GM23338 (cell line): ENCODE results near the gene AHDC1. TPM values are rescaled to one million over a fixed set of nuclear protein-coding genes. Genes with fewer than 3 reads are reported as not detected.
A peak's percentile ranks its signal among the peaks of the same experiment; 100 is the strongest.

Source experiments
- ATAC-seq: fragments of 200-7000 bp; cut with Tn5 transposase; 3 replicates; pipeline ENCODE4 v1.9.1; 2020
- DNase-seq: peaks from one replicate; pipeline ENCODE4 v3.0.0-alpha.2; 2015; ENCODE audit warnings: low spot score
- H2AFZ ChIP-seq: fragments of 200-600 bp; sonication (generic); 2 replicates; pipeline ENCODE4 v1.8.0; 2016; ENCODE audit warnings: antibody characterized with exemption, mild to moderate bottlenecking, moderate library complexity
- H3F3A ChIP-seq: fragments of 200-600 bp; sonication (generic); replicated peaks from 2 replicates; pipeline ENCODE4 v1.8.0; 2017; ENCODE audit warnings: antibody characterized with exemption, mixed run types, low read depth
- H3K27ac ChIP-seq: fragments of 200-600 bp; sonication (generic); 2 replicates; pipeline ENCODE4 v1.6.1; 2016; ENCODE audit warnings: low read depth
- H3K27me3 ChIP-seq: fragments of 200-600 bp; sonication (generic); 2 replicates; pipeline ENCODE4 v1.8.0; 2016; ENCODE audit warnings: mild to moderate bottlenecking, mixed run types, moderate library complexity; ENCODE audit not compliant: insufficient read depth
- H3K36me3 ChIP-seq: fragments of 200-600 bp; sonication (generic); 2 replicates; pipeline ENCODE4 v1.8.0; 2016; ENCODE audit warnings: mild to moderate bottlenecking; ENCODE audit not compliant: insufficient read depth
- H3K4me1 ChIP-seq: fragments of 200-600 bp; sonication (generic); 2 replicates; pipeline ENCODE4 v1.8.0; 2016; ENCODE audit warnings: mild to moderate bottlenecking, moderate library complexity; ENCODE audit not compliant: insufficient read depth
- H3K4me2 ChIP-seq: fragments of 200-600 bp; sonication (generic); 2 replicates; pipeline ENCODE4 v1.7.1; 2017; ENCODE audit warnings: mixed run types
- H3K4me3 ChIP-seq: fragments of 200-600 bp; sonication (generic); 2 replicates; pipeline ENCODE4 v1.6.1; 2016; ENCODE audit warnings: mixed run types
- H3K79me2 ChIP-seq: fragments of 200-600 bp; sonication (generic); replicated peaks from 2 replicates; pipeline ENCODE4 v1.8.0; 2017; ENCODE audit warnings: mild to moderate bottlenecking; ENCODE audit not compliant: insufficient read depth
- H3K9me2 ChIP-seq: fragments of 200-600 bp; sonication (generic); 2 replicates; pipeline ENCODE4 v1.8.0; 2017; ENCODE audit not compliant: insufficient read depth
- H4K20me1 ChIP-seq: fragments of 200-600 bp; sonication (generic); replicated peaks from 2 replicates; pipeline ENCODE4 v1.8.0; 2017; ENCODE audit warnings: mild to moderate bottlenecking; ENCODE audit not compliant: insufficient read depth
- H3K27ac Mint-ChIP-seq: 2 replicates; pipeline ENCODE4 v1.8.0; 2020; ENCODE audit warnings: inconsistent platforms, mild to moderate bottlenecking, moderate library complexity, mixed read lengths
- H3K27me3 Mint-ChIP-seq: 3 replicates; pipeline ENCODE4 v1.8.0; 2022; ENCODE audit warnings: low read depth, mild to moderate bottlenecking, moderate library complexity, mixed read lengths, inconsistent platforms; ENCODE audit not compliant: insufficient read depth, poor library complexity
- H3K36me3 Mint-ChIP-seq: 3 replicates; pipeline ENCODE4 v1.8.0; 2021; ENCODE audit warnings: low read depth, mild to moderate bottlenecking, inconsistent platforms, moderate library complexity, mixed read lengths
- H3K4me1 Mint-ChIP-seq: 3 replicates; pipeline ENCODE4 v1.8.0; 2020; ENCODE audit warnings: mild to moderate bottlenecking, inconsistent platforms, mixed read lengths
- H3K4me3 Mint-ChIP-seq: 3 replicates; pipeline ENCODE4 v1.8.0; 2021; ENCODE audit warnings: moderate library complexity, mild to moderate bottlenecking, inconsistent platforms, mixed read lengths
- H3K9me3 Mint-ChIP-seq: 3 replicates; pipeline ENCODE4 v1.8.0; 2020; ENCODE audit warnings: moderate library complexity, mild to moderate bottlenecking, inconsistent platforms, mixed read lengths
- CREB1 ChIP-seq: fragments of 250-450 bp; sonication (Bioruptor Pico); IDR thresholded peaks from 2 replicates; pipeline ENCODE4 v1.5.0; 2020; ENCODE audit warnings: low read depth, mild to moderate bottlenecking, moderate library complexity
- EZH2 ChIP-seq: fragments of 200-600 bp; sonication (generic); IDR thresholded peaks from one replicate; pipeline ENCODE4 v1.8.0; 2017; ENCODE audit warnings: antibody characterized with exemption, mild to moderate bottlenecking, low read depth; ENCODE audit not compliant: unreplicated experiment
- EZH2phosphoT487 ChIP-seq: fragments of 200-600 bp; sonication (generic); IDR thresholded peaks from one replicate; pipeline ENCODE4 v1.8.1; 2018; ENCODE audit warnings: antibody characterized with exemption; ENCODE audit not compliant: unreplicated experiment
- JUNB ChIP-seq: IDR thresholded peaks from one replicate; pipeline ENCODE4 v1.6.1; 2016; ENCODE audit warnings: antibody characterized with exemption; ENCODE audit not compliant: unreplicated experiment
- NANOG ChIP-seq: IDR thresholded peaks from 2 replicates; pipeline ENCODE4 v1.6.1; 2016; ENCODE audit warnings: antibody characterized with exemption, borderline replicate concordance
- POLR2AphosphoS5 ChIP-seq: IDR thresholded peaks from 2 replicates; pipeline ENCODE4 v1.6.1; 2016; ENCODE audit warnings: antibody characterized with exemption, low read depth
- STAT1 ChIP-seq: IDR thresholded peaks from one replicate; pipeline ENCODE4 v1.6.1; 2016; ENCODE audit warnings: antibody characterized with exemption; ENCODE audit not compliant: unreplicated experiment
- ZNF114 ChIP-seq: fragments of 250-450 bp; sonication (Bioruptor Pico); IDR thresholded peaks from 2 replicates; pipeline ENCODE4 v1.5.0; 2020; ENCODE audit warnings: mild to moderate bottlenecking, moderate library complexity
- ZNF331 ChIP-seq: fragments of 250-450 bp; sonication (Bioruptor Pico); IDR thresholded peaks from 2 replicates; pipeline ENCODE4 v1.5.0; 2020; ENCODE audit warnings: low read depth, mild to moderate bottlenecking, moderate library complexity
- polyA plus RNA-seq: library from polyadenylated mRNA; unstranded; fragments of >200 nt; fragmentation: Nextera tagmentation; extraction: Ambion mirVana; gene quantifications from 2 replicates; pipeline ENCODE4 v1.2.1, GENCODE V29; 2016
- total RNA-seq: library from RNA; depleted of rRNA; stranded (reverse); fragments of >200 nt; shearing (Covaris generic); gene quantifications from 2 replicates; pipeline ENCODE4 v1.2.3, GENCODE V29; 2014
- TF ChIP-seq, protein P1 (sequence below): fragments of 250-450 bp; sonication (Bioruptor Pico); IDR thresholded peaks from 2 replicates; pipeline ENCODE4 v1.5.0; 2020; ENCODE audit warnings: mild to moderate bottlenecking, moderate library complexity
- TF ChIP-seq, protein P2 (sequence below): IDR thresholded peaks from 2 replicates; pipeline ENCODE4 v1.6.1; 2016; ENCODE audit warnings: antibody characterized with exemption
- TF ChIP-seq, protein P3 (sequence below), 2 experiments: fragments of 200-600 bp in 1 of 2; sonication (generic) in 1 of 2; conservative IDR thresholded peaks; 2 replicates each; pipeline versions ENCODE4 v1.5.1 to v1.6.1; 2016 to 2017; ENCODE audit warnings: antibody characterized with exemption in 2 of 2, low read depth in 2 of 2, mild to moderate bottlenecking in 2 of 2, moderate library complexity in 1 of 2
- TF ChIP-seq, protein P4 (sequence below): IDR thresholded peaks from one replicate; pipeline ENCODE4 v1.6.1; 2018; ENCODE audit warnings: antibody characterized with exemption; ENCODE audit not compliant: unreplicated experiment

The AHDC1 gene
- total and polyA plus RNA-seq, 2 experiments from 2014 or later = 8.3 to 22.2 TPM

DNA sequence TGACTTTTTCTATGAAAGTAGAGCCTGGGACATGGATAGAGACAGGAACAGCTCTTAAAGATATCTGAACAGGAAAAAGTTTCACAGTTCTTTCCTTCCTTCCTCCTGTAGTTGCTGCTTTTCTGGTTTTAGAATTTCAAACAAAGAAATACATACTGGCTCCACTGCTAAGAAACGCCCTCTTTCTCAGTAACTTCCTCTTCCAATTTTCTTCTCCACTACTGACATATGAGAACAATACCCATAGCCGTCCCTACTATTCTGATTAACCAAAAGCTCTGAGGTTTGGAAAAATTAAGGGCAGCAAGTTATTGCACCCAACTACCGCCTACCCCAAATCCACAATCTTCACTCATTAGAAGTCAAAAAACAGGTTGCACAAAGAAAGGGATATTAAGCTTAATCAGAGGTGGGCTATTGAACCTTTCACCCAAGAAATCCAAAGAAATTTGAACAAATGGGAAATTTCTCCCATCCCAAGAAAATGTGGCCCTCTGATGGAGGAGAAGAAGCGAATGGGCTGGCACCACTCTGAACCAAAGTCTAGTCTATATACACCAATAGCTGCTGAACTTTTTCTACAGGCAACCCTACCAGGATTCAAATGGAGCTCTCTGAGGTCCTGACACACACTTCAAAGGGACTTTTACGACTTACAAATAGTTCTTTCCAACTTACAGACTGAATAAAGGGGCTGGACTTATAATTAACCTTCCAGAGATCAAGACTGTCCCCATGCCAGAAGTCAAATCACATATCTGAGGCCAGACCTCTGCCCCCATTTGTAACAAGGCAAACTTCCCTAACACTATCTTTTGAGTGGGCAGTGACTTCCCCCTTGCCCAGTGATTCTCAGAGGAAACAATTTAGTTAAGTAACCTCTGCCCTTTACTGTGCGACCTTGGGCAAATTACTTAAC lies 115.7 kb downstream of the AHDC1 start:
- no peak for ATAC-seq
- peaks cover 13% of the 10 kb centered on the region for H3K4me1 ChIP-seq
- peaks cover 33% of the 10 kb centered on the region for H3K4me1 Mint-ChIP-seq
- H3K27ac ChIP-seq = no peak overlapping the region
- H3K4me3 ChIP-seq = peak overlapping the region; percentile 87
- H3K9me2 ChIP-seq = no peaks in the 10 kb centered on the region
- H3K27me3 ChIP-seq = no peaks in the 10 kb centered on the region
- DNase-seq = peak; percentile 30
- H2AFZ ChIP-seq = no peak overlapping the region
- peak overlapping the region; percentile 88 for H3K4me3 Mint-ChIP-seq
- peaks cover 10% of the 10 kb centered on the region for H3F3A ChIP-seq
- H3K27me3 Mint-ChIP-seq = peaks cover 10% of the 10 kb centered on the region
- H3K4me2 ChIP-seq = peak overlapping the region; percentile 93
- H3K27ac Mint-ChIP-seq = no peak overlapping the region
- no peaks in the 10 kb centered on the region for H3K36me3 ChIP-seq
- H3K79me2 ChIP-seq = peaks cover 62% of the 10 kb centered on the region
- no peak for TF ChIP-seq JUNB
- TF ChIP-seq NANOG = no peak
- TF ChIP-seq ZNF331 (CRISPR knock-in tag) = no peak
- TF ChIP-seq, protein P1, sequence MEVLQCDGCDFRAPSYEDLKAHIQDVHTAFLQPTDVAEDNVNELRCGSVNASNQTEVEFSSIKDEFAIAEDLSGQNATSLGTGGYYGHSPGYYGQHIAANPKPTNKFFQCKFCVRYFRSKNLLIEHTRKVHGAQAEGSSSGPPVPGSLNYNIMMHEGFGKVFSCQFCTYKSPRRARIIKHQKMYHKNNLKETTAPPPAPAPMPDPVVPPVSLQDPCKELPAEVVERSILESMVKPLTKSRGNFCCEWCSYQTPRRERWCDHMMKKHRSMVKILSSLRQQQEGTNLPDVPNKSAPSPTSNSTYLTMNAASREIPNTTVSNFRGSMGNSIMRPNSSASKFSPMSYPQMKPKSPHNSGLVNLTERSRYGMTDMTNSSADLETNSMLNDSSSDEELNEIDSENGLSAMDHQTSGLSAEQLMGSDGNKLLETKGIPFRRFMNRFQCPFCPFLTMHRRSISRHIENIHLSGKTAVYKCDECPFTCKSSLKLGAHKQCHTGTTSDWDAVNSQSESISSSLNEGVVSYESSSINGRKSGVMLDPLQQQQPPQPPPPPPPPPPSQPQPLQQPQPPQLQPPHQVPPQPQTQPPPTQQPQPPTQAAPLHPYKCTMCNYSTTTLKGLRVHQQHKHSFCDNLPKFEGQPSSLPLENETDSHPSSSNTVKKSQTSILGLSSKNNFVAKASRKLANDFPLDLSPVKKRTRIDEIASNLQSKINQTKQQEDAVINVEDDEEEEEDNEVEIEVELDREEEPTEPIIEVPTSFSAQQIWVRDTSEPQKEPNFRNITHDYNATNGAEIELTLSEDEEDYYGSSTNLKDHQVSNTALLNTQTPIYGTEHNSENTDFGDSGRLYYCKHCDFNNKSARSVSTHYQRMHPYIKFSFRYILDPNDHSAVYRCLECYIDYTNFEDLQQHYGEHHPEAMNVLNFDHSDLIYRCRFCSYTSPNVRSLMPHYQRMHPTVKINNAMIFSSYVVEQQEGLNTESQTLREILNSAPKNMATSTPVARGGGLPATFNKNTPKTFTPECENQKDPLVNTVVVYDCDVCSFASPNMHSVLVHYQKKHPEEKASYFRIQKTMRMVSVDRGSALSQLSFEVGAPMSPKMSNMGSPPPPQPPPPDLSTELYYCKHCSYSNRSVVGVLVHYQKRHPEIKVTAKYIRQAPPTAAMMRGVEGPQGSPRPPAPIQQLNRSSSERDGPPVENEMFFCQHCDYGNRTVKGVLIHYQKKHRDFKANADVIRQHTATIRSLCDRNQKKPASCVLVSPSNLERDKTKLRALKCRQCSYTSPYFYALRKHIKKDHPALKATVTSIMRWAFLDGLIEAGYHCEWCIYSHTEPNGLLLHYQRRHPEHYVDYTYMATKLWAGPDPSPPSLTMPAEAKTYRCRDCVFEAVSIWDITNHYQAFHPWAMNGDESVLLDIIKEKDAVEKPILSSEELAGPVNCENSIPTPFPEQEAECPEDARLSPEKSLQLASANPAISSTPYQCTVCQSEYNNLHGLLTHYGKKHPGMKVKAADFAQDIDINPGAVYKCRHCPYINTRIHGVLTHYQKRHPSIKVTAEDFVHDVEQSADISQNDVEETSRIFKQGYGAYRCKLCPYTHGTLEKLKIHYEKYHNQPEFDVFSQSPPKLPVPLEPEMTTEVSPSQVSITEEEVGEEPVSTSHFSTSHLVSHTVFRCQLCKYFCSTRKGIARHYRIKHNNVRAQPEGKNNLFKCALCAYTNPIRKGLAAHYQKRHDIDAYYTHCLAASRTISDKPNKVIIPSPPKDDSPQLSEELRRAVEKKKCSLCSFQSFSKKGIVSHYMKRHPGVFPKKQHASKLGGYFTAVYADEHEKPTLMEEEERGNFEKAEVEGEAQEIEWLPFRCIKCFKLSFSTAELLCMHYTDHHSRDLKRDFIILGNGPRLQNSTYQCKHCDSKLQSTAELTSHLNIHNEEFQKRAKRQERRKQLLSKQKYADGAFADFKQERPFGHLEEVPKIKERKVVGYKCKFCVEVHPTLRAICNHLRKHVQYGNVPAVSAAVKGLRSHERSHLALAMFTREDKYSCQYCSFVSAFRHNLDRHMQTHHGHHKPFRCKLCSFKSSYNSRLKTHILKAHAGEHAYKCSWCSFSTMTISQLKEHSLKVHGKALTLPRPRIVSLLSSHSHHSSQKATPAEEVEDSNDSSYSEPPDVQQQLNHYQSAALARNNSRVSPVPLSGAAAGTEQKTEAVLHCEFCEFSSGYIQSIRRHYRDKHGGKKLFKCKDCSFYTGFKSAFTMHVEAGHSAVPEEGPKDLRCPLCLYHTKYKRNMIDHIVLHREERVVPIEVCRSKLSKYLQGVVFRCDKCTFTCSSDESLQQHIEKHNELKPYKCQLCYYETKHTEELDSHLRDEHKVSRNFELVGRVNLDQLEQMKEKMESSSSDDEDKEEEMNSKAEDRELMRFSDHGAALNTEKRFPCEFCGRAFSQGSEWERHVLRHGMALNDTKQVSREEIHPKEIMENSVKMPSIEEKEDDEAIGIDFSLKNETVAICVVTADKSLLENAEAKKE (CRISPR knock-in tag) = no peak
- no peak for TF ChIP-seq CREB1
- TF ChIP-seq EZH2 = no peak
- TF ChIP-seq, protein P2, sequence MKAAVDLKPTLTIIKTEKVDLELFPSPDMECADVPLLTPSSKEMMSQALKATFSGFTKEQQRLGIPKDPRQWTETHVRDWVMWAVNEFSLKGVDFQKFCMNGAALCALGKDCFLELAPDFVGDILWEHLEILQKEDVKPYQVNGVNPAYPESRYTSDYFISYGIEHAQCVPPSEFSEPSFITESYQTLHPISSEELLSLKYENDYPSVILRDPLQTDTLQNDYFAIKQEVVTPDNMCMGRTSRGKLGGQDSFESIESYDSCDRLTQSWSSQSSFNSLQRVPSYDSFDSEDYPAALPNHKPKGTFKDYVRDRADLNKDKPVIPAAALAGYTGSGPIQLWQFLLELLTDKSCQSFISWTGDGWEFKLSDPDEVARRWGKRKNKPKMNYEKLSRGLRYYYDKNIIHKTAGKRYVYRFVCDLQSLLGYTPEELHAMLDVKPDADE = no peak
- TF ChIP-seq, protein P3, sequence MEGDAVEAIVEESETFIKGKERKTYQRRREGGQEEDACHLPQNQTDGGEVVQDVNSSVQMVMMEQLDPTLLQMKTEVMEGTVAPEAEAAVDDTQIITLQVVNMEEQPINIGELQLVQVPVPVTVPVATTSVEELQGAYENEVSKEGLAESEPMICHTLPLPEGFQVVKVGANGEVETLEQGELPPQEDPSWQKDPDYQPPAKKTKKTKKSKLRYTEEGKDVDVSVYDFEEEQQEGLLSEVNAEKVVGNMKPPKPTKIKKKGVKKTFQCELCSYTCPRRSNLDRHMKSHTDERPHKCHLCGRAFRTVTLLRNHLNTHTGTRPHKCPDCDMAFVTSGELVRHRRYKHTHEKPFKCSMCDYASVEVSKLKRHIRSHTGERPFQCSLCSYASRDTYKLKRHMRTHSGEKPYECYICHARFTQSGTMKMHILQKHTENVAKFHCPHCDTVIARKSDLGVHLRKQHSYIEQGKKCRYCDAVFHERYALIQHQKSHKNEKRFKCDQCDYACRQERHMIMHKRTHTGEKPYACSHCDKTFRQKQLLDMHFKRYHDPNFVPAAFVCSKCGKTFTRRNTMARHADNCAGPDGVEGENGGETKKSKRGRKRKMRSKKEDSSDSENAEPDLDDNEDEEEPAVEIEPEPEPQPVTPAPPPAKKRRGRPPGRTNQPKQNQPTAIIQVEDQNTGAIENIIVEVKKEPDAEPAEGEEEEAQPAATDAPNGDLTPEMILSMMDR (conservative IDR thresholded peaks at IDR 0.05; ENCODE audit: low read depth in 2 of 2) = no peak
- no peak for TF ChIP-seq EZH2phosphoT487
- no peak for TF ChIP-seq POLR2AphosphoS5
- no peak for TF ChIP-seq STAT1
- TF ChIP-seq, protein P4, sequence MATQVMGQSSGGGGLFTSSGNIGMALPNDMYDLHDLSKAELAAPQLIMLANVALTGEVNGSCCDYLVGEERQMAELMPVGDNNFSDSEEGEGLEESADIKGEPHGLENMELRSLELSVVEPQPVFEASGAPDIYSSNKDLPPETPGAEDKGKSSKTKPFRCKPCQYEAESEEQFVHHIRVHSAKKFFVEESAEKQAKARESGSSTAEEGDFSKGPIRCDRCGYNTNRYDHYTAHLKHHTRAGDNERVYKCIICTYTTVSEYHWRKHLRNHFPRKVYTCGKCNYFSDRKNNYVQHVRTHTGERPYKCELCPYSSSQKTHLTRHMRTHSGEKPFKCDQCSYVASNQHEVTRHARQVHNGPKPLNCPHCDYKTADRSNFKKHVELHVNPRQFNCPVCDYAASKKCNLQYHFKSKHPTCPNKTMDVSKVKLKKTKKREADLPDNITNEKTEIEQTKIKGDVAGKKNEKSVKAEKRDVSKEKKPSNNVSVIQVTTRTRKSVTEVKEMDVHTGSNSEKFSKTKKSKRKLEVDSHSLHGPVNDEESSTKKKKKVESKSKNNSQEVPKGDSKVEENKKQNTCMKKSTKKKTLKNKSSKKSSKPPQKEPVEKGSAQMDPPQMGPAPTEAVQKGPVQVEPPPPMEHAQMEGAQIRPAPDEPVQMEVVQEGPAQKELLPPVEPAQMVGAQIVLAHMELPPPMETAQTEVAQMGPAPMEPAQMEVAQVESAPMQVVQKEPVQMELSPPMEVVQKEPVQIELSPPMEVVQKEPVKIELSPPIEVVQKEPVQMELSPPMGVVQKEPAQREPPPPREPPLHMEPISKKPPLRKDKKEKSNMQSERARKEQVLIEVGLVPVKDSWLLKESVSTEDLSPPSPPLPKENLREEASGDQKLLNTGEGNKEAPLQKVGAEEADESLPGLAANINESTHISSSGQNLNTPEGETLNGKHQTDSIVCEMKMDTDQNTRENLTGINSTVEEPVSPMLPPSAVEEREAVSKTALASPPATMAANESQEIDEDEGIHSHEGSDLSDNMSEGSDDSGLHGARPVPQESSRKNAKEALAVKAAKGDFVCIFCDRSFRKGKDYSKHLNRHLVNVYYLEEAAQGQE = no peak
- TF ChIP-seq ZNF114 (CRISPR knock-in tag) = no peak
- H3K36me3 Mint-ChIP-seq = peaks cover 2% of the 10 kb centered on the region; the same call in 1 of the 3 replicates
- 0 out of 2 replicates have a peak, but pooled peaks cover 4% of the 10 kb centered on the region for H4K20me1 ChIP-seq
- H3K9me3 Mint-ChIP-seq = no peaks in the 10 kb centered on the region
